Effector CD8-positive, alpha-beta T cell (primary cell): ENCODE measurements around the gene TMTC3.
"Not testable (repeated sequence)": the region's sequence is repeated elsewhere in the genome, so short reads cannot be mapped to it uniquely, and the experiment has no call there.

Experiments
- DNase-seq: peaks from one replicate; lab custom pipeline; 2025; lab: John Stamatoyannopoulos, UW

The TMTC3 gene

GRCh38 chr12:88166179-88166578 lies 24.1 kb downstream of the TMTC3 start:
- DNase-seq, result no peak

- DNase-seq, result no peak
Observed at GRCh38 chr12:88167384-88167783, 25.3 kb downstream of the TMTC3 start.

GRCh38 chr12:88172844-88173407 lies 30.8 kb downstream of the TMTC3 start:
- no peak for DNase-seq

- DNase-seq, result no peak
Observed at GRCh38 chr12:88175544-88175943, 33.4 kb downstream of the TMTC3 start.

GRCh38 chr12:88179436-88180014 lies 37.4 kb downstream of the TMTC3 start:
- DNase-seq, result no peak

GRCh38 chr12:88181881-88182280 lies 39.8 kb downstream of the TMTC3 start:
- DNase-seq, result no peak

GRCh38 chr12:88182416-88182815 lies 40.3 kb downstream of the TMTC3 start:
- no peak for DNase-seq

- DNase-seq, result no peak
Observed at GRCh38 chr12:88184196-88184595, 42.1 kb downstream of the TMTC3 start.

- no peak for DNase-seq
Observed at GRCh38 chr12:88185279-88185678, 43.2 kb downstream of the TMTC3 start.

- DNase-seq, result no peak
Observed at GRCh38 chr12:88185988-88186387, 43.9 kb downstream of the TMTC3 start.

- DNase-seq, result no peak
Observed at GRCh38 chr12:88187571-88187970, 45.5 kb downstream of the TMTC3 start.

- no peak for DNase-seq
Observed at GRCh38 chr12:88188180-88188579, 46.1 kb downstream of the TMTC3 start.

- no peak for DNase-seq
Observed at GRCh38 chr12:88192426-88192825, 50.3 kb downstream of the TMTC3 start.

GRCh38 chr12:88194868-88195267 lies 52.8 kb downstream of the TMTC3 start:
- no peak for DNase-seq

GRCh38 chr12:88200029-88200428 lies 57.9 kb downstream of the TMTC3 start:
- no peak for DNase-seq

- no peak for DNase-seq
Observed at GRCh38 chr12:88202500-88202899, 60.4 kb downstream of the TMTC3 start.

- no peak for DNase-seq
Observed at GRCh38 chr12:88206601-88207000, 64.5 kb downstream of the TMTC3 start.

- no peak for DNase-seq
Observed at GRCh38 chr12:88207921-88208620, 66.0 kb downstream of the TMTC3 start.

GRCh38 chr12:88208661-88209060 lies 66.6 kb downstream of the TMTC3 start:
- DNase-seq, result no peak

- DNase-seq, result not testable (repeated sequence)
Observed at GRCh38 chr12:88210311-88210710, 68.2 kb downstream of the TMTC3 start.

GRCh38 chr12:88218293-88218692 lies 76.2 kb downstream of the TMTC3 start:
- DNase-seq, result no peak

- DNase-seq, result no peak
Observed at GRCh38 chr12:88219861-88220260, 77.8 kb downstream of the TMTC3 start.

- DNase-seq, result no peak
Observed at GRCh38 chr12:88223519-88223918, 81.4 kb downstream of the TMTC3 start.

- DNase-seq, result no peak
Observed at GRCh38 chr12:88225776-88226175, 83.7 kb downstream of the TMTC3 start.
